Endothelial cell of hepatic sinusoid (primary cell): Measurements from ENCODE around the gene DHX32.

ENCODE experiments used
- in situ Hi-C: cut with HindIII; loops from 2 replicates; pipeline ENCODE4 v1.10.0; 2017; ENCODE audit warnings: low sequenced_read_pairs

DHX32 gene

DNA sequence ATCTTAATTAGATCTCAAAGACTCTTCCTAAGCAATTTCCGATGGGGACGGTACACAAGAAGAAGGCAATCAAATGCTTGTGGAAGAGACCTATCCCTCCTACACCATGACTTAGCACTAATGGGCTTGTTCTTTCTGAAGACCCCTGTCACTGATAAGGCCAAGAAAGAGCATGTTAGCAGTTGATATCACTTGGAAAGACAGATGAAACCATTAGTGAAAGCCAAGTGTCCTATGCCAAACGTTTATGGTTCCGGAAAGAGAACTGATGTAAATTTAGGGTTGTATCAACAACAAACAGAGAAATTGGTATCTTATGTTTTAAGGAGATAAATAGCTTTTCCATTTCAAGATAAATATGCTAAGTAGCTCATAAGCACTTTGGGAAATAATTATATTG lies 64.5 kb downstream of the DHX32 start:
- in situ Hi-C loops, result no loop called here

DNA sequence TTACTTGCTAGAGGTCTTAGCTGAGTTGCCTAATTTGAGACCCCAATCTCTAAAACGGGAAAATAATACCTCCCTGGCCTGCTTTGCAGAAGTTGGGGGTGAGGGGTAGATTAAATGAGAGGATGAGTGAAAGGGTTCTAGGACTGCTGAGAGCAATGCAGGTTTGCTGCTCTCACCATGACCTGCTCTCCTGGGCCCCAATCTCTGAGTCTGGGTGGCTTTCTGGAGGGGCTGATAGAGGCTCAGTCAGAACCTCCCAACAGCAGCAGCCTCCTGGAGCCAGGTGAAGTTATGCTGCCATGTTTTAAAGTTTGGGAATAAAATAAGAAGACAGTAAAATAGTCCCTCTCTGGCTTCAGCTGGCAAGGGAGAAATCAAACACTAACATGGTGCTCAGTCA lies 65.3 kb downstream of the DHX32 start:
- in situ Hi-C loops, result no loop called here

DNA sequence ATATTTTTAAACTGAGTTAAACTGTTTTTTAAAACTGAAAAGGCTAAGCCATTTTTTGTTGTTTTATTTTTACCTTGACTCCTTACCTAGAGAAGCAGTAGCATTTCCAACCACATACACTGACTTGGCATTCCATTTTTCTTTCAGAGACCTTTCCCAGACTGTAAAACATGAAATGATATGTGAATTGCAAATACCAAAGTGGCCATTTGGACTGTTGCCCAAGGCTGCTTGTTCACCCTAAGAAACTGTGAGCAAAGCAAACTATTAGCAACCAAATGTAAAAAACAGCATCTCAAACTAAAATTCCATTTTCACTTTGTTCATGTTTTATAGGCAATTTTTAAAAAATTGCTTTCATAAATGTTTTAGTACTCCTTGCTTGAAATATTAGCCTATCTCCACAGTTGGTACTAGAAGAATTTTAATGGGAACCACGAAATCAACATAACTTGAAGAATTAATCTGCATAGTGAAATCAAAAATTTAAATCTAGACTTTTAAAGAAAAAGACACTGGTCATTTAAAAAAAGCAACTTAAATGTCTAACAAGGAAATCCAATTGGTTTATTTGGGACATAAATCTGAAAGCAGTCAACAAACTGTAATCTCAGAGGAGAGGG lies 68.9 kb downstream of the DHX32 start:
- in situ Hi-C loops, result no loop called here

DNA sequence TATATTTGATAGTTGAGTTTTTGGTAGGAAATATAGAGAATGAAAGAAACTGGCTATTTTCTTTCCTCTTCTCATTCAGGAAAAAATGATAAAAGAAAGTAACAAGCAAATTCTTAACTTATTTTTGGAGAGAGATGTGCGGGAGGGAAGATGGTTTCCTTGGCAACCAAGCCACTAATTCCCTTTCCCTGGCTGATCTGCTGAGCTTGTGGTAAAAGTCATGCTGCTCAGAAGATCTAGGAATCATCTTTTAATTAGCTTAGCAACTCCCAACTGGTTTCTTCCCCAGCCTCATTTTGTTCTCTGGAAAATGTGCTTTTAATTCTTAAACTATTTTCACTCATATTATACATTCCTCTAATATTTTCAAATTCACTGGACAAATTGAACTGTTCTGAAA lies 69.8 kb downstream of the DHX32 start:
- in situ Hi-C loops, result no loop called here

DNA sequence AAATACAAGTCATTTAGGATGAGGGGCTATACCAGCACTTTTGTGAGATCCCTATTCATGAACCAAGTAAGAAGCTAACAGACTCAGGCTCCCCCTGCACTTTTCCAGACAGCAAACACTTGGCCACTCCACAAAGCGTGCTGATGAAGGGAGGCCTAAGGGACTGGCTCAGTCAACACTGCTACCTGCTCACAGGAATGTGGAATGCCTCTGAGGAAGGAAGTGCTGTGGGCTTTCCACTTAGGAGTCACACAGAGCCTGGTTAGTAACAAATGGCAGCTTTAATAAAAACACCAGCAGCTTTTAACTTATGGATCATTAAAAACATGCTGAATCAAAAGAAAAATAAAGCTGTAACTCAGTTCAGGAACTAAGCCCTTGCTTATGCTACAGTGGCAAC lies 73.0 kb downstream of the DHX32 start:
- in situ Hi-C loops, result no loop called here

DNA sequence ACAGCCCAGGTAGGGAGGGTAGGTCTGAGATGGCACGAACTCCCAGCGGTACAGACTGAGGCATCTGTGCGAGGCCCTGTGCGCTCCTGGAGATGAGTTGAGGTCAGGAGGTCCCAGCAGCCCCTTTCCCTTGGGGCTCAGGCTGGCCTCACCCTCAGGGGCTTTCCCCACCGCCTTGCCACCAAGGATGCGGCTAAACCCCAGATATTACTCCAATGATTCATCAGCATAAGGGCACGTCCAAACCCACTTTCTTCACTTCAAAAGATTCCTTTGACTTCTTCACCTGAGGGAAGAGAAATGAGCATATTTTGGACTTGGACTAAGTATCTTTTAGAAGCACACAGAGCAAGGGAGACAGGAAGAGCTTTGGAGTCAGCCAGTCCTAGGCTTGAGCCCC lies 78.4 kb downstream of the DHX32 start:
- in situ Hi-C loops, result no loop called here

DNA sequence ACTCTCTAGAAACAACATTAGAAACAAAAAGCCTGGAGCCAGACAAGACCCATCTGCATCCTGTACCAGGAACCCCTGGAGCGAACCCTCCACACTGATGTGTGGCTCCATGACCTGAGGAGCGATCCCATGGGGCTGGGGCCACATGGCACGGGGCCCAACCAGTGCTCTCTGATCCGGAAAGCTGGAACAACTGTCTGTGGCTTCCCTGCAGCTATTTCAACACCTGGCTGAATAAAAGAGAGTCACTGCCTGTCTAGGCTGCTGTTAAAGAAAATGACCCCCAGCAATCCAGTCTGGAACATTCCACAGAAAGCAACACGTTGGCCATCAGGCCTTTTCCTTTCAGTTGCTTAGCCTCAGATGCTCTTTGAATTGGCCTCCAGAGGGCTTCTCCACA lies 79.0 kb downstream of the DHX32 start:
- in situ Hi-C loops, result no loop called here

DNA sequence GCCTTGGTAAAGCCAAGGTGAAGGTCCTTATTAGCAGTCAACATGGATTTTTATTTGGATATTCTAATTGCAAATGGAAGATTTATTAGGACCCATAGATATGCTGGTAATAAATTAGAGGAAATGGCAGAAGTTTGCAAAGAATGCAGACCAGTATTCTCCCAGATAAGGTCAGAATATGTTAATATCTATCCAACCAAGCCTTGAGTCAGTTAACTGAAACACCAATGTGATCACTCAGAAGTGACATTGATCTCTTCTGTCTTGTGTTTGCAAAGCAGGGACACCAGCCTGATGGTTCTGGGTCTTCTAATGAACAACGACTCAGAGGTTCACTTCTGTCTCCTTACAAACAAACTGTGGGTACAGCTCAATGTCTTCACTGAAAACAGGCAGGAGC lies 79.5 kb downstream of the DHX32 start:
- in situ Hi-C loops, result no loop called here

DNA sequence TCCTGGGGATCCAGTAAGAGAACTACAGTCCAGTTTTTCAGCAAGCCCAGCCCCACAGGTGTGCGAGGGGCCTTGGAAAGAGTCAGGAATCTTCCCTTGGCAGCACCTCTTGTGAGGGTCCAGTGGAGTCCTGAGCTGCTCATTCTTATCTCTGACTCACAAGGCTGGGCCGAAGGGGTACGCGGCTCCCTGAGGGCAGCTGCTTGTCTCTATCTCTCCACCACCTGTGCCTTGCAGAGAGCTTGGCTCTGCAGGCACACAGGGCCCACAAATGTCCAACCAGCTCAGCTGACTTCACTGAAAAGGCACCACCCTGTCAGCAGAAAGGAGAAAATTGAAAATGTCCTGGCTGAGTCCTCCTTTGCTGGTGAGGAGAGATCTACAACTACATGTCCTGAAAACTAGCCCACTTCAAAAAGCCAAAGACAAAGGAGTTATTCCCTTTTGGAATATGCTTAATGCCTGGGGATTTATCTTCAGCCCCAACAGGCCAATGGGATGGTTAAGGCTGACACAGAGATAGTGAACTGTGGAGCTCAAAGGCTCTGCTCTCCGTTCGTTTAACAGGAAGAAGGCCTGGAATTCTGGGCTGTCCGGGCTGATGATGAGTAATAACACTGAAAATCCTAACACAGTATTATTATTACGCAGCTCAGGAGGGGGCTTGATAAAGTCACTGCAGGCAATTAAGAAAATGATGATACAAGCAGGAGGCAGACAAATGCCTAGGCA lies 81.5 kb downstream of the DHX32 start:
- in situ Hi-C loops, result loop anchor here (5.0 kb wide), 1 partner anchor 37 kb away; no protein-coding TSS in a partner anchor

DNA sequence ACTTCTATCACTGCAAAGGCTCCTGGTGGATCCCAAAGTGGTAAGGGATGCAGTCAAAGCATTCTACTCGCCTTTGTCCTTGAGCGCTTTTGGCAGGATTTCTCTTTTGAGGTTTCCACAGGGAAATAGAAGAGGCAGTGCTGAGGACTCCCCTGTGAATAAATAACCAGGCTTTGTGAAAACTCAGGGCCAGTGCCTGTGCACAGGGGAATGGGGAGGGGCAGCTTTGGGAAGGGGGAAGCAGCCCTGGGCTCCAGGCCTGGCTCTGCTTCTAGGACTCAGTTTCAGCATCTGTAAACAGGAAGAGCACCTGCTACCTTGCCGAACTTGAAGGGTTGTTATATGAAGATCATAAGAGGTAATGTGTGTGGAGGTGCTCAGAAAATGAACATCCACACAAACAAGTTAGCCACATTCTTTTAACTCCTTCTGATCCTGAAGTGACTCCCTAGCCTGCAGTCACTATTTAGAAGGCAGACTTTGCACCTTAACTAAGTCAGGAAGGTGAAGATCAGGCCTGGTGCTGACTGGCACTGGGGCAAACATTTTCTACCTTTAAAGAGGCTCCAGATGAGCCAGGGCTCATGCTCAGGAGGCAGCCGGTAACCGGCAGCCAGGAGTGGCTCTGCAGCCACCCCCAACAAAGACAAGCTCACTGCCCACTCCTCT lies 83.0 kb downstream of the DHX32 start:
- in situ Hi-C loops, result loop anchor here (5.0 kb wide), 1 partner anchor 36 kb away; no protein-coding TSS in a partner anchor

DNA sequence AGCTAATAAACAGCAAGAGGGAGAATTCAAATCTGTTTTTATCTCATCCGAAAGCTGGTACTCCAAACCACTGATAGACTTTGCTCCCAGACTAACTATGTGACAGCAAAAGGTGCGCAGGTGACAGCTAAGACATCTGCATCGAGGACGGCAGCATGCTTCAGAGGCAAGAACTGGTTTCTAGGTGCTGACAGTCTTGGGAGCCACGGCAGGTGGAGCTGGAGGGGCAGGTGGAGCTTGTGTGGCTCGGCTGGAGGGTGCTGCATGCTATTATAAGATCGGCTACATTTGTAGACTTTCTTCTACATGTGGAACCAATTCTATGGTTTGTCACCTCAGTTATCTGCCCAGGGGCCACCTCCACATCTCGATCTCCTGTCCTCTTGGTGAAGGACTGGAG lies 83.7 kb downstream of the DHX32 start:
- in situ Hi-C loops, result loop anchor here (5.0 kb wide), 1 partner anchor 35 kb away; no protein-coding TSS in a partner anchor

DNA sequence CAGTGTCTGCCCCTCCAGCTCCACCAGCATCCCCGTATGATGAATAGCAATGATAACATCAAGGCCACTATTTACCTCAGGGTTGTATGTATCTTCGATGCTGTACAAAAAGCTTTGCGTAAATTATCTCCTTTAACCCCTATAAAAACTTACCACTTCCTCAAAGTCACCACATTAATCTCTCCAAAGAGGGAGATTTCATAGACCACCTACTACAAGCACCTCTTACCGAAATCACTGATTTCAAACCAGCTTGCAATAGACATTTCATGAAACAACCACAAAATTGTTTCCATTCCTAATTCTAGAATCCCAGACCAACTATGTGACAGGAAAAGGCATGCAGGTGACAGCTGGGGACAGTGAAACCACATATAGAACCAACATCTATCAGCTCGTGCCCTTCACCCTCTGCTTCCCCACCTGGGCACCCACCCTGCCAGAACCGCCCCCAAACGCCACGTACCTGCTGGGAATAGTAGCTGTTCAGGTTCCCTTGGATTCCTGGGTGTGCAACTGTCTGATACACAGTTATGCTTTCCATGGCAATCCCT lies 85.4 kb downstream of the DHX32 start:
- in situ Hi-C loops, result loop anchor here (5.0 kb wide), 1 partner anchor 33 kb away; no protein-coding TSS in a partner anchor

DNA sequence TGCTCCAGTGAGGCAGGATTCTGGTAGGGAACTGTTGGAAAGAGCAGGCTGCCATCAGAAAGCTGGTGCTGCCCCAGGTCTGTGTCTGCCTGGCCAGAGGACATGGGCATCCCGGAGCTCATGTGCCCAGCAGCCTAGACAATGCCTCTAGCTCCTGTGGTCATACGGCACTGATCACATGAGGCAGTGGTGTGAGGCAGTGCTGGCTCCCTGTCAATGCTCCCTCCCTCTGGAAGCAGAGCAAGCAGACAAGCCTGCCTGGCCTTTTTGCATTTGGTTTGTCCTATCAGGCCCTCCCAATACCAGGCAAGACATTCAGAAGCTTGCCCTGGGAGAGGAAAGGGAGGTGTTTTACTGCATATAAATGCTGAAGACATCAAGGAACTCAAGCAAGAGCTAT lies 86.0 kb downstream of the DHX32 start:
- in situ Hi-C loops, result loop anchor here (5.0 kb wide), 1 partner anchor 33 kb away; no protein-coding TSS in a partner anchor

DNA sequence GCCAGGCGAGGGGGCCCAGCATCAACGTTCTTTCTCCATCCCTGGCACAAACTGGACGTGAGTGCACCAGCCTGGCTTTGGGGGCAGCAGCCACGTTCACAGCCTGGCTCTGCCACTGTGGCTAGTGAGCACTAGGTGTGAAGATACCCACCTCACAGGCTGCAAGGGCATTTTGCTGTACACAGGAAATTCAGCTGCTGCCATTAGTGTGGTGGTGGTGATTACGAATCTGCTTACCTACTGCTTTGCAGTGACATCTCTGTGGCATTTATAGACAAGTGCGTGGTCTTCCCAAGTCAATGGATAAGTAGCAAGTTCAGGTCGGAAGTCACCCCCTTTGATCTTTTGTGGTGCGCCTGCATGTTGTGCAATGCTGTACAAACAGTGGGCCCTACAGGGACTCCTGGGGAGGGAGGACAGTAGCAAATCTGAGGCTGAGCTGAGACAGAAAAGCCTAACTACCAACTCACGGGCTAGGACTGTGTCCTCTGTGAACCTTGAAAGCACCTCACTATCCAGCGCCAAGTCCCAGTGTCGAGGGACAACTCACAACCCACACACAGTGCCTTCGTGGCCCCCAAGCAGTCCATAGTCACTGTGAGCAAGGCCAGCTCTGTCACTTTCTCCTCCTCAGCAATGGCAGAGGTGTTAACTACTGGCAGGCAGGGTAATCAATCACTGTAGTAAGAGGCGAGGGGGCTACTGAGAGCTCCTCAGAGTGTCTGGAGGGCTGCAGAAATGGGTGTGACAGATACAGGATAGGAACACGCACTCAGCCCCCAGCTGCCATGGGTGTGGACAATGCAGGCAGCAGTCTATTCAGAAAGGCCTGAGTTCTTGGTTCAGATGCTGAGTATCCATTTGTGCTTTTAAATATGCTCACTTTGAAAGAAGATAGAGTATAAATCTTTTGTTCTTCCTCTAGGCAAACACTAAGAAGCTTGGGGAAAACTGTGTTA lies 88.5 kb downstream of the DHX32 start:
- in situ Hi-C loops, result no loop called here

DNA sequence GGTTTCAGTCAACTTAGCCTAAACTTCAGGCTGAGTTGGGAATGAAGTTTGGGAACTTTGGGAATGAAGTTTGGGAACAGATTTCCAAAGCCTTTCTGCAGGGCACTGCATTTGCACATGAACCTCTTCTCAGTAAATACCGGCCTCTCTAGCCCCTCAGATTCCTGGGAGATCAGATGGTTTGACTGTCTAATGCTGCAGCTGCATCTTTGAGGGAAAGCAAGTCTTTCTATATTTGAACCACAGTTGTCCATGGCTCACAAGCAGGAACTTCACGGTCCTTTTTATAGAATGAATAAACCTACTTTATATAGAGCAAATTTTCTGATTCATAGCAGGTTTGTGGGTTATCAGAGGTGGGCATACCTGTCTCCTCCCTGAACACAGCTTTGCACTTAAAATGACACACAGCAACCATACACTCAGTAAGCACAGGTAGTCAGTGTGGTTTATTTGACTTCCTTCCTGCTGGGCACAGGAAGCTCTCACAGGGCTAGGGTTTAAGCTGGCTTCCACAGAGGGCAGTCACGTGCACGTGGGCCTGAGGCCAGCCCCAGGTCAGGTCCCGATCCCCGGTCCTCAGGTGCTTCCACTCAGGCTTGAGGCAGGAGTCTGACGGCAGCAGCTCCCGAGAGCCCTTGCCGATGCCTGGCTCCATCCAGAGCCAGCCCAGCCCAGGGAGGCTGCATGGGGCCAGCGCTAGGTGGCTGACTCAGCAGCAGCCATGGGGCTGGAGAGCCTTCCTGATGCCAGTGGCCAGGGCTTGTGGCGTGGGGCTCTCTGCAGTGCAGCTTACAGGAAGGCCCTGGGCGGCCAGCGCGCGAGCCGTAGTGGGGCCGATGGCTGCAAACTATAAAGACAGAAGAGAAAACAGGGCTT lies 92.7 kb downstream of the DHX32 start:
- in situ Hi-C loops, result no loop called here
